GM12874 (cell line): ENCODE measurements around the gene DVL2.

Source experiments
- TF ChIP-seq, protein P1 (sequence below): IDR thresholded peaks from 2 replicates; pipeline ENCODE4 v1.5.1; 2011; ENCODE audit warnings: low read depth, mild to moderate bottlenecking, control low read depth, low read length, moderate library complexity; ENCODE audit not compliant: insufficient read depth

Gene DVL2

DNA sequence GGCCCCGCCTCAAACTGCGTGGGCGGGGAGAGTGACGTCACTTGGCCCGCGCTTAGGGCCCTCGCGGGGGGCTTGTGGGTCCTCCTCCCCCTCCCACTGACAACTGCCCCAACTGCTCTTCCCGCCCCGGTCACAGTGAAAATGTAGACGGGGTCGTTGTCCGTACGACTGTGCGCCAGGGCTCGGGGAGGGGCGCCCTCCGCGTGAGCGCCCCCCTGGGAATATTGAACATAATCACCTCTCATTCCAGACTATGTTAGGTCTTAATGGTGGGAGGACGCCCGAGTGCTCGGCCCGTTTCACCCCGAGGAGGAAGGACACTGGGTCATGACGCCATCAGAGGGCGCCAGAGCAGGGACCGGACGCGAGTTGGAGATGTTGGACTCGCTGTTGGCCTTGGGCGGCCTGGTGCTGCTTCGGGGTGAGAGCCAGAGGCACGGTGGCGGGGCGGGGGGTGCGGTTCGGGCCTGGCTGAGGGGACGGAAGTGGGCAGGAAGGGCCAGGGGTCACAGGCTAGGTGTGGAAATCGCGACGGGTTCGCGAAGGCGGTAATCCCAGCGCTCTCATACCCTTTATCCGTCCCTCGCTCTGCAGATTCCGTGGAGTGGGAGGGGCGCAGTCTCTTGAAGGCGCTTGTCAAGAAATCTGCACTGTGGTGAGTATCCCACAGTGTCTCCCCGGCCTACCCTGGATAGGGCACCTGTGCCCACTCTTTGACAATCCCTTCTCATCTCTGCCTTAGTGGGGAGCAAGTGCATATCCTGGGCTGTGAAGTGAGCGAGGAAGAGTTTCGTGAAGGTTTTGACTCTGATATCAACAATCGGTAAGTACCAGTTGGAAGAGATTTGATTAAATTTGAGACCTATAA is 18.1 kb upstream of the DVL2 start, which contains the start of gene ELP5:
Gene ELP5 (plus strand): TSS at position 40 of the 868 bp plus-strand sequence. CDS start 336 bp downstream, at position 376.
- TF ChIP-seq, protein P1, sequence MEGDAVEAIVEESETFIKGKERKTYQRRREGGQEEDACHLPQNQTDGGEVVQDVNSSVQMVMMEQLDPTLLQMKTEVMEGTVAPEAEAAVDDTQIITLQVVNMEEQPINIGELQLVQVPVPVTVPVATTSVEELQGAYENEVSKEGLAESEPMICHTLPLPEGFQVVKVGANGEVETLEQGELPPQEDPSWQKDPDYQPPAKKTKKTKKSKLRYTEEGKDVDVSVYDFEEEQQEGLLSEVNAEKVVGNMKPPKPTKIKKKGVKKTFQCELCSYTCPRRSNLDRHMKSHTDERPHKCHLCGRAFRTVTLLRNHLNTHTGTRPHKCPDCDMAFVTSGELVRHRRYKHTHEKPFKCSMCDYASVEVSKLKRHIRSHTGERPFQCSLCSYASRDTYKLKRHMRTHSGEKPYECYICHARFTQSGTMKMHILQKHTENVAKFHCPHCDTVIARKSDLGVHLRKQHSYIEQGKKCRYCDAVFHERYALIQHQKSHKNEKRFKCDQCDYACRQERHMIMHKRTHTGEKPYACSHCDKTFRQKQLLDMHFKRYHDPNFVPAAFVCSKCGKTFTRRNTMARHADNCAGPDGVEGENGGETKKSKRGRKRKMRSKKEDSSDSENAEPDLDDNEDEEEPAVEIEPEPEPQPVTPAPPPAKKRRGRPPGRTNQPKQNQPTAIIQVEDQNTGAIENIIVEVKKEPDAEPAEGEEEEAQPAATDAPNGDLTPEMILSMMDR: no peak; the same call in 1 of the 2 replicates

DNA sequence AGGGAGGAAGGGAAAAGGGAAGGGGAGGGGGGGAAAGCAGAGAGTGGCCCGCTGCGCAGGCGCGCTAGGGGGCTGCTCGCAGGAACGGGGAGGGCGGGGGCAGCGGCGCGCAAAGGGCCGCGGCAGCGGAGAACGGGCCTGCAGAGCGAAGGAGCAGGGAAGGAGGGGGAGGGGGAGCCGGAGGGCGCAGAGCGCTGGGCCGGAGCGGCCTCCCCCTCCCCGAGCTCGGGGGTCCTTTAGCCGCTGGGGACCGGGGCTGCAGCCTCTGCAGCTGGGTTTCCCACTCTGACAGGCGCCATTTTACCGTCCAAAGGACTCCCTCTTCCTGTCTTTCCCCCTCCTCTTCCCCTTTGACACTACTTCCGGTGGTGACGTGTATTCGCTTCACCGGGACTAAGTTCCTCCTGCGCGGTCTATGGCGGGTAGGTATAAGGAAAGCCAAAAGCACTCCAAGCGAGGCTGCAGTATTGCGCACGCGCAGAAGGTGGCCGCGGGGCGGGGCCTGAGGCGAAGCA is 17.4 kb upstream of the DVL2 start, which contains the start of gene CTDNEP1:
Gene CTDNEP1 (minus strand): TSS at position 74 of the 515 bp plus-strand sequence. CDS start 438 bp downstream, outside the sequence.
- TF ChIP-seq, protein P1: no peak

DNA sequence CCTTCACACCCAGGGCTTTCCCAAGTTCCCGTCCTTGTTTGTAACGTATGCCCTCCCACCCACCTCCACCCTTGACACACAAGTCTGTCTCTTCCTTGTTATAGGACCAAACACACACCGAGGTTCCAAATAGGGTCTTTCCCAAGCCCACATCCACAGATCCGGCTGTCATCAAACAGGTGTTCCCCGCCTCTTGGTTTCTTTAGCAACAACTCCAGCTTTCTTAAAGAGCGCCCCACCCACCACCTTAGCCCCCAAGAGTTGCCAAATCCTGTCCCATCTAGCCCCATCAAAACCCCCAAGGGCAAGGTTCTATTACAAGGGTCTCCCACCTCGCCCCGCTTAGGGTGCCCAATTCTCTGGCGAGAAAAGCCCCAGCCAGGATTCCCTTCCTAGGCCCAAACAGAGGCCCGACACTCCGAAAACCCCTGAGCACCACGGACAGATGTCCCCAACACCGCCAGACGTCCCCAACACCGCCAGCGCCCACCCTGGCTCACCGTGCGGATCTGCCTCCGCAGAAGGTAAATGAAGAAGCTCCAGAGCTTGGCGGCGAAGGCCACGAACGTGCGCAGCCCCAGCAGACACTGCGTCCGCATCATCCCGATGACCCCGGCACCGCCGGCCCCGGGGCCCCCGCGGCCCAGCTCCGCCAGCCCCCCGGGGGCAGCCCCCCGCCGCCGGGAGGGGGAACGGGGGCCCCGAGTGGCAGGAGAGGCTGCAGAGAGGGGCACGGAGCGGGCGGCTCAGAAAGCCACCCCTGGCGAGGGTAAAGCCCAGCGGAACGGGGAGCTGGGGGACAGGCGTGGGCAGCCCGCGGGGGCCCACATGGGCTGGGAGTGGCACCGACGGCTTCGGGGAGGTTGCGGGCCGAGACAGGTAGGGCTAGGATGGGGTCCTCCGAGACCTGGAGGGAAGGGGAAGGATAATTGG is 16.6 kb upstream of the DVL2 start:
- TF ChIP-seq, protein P1: no peak

DNA sequence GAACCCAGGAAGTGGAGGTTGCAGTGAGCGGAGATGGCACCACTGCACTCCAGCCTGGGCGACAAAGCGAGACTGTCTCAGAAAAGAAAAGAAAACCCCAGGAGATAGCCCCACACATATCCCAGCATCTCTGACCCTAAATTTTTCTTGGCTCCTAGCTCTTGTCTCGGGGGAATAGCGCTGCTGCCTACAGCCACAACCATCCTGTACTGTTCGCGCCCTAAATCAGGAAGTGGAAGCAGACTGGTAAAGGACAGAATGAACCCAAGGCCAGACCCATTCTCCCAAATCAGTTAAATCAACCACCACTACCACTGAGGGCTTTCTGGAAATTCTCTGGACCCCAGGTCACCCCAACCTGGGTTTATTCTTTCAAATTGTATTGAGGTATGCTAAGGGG is 15.5 kb upstream of the DVL2 start:
- TF ChIP-seq, protein P1: no peak

DNA sequence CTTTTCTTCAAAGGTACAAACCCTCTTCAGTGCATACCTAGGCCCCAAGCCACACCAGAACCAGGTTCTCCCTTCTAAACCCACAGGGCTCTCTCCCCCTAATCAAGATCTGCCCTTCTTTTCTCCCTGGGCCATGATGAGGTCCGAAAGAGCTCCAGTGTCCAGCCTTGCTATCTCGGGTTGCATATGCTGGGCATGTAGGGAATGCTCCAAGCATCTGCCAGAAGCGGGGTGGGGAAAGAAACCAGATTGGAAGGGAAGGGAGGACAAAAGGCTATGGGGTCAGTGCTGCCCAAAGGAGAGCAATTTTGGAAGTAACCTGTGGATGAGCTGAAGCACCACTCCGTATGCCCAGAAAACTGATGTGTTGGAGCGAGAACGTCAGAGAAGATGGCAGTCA is 14.9 kb upstream of the DVL2 start:
- TF ChIP-seq, protein P1: no peak

DNA sequence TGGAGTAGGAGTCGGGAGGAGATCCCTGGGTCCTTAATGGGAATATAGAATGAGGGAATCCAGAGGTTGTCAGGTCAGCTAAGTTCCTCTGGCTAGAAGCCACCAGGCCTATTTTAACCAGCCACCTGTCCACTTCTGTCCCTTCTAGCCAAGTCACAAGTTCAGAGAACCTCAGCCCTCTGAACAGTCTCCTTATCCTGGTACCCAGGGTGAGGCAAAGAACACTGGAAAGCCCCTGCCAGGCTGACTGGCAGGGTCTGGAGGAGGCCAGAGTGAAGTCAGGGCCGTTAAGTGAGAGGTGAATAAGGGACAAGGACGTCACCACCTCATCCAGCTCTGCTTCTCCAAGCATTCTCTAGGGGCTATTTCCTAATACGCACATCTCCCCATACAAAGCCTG is 14.5 kb upstream of the DVL2 start:
- TF ChIP-seq, protein P1: no peak

DNA sequence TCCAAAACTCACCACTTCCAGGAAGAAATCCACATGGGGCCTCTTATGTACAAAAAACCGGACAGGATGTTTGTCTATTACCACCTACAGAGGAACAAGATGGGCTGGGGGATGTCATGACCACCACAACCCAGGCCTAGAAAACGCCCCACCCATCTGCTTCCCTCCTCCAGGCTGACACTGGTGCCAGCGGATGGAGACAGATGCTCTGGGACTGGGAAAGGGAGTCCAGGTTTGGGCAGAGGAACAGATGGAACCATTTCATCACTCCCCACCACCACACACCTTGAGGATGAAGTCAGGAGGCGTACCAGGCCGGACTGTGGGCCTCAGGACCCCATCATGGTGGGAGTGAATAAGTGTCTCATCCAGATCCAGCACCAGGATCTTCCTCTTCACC is 12.5 kb upstream of the DVL2 start:
- TF ChIP-seq, protein P1: no peak
